Measurements from ENCODE around the gene MORN1.

DNA sequence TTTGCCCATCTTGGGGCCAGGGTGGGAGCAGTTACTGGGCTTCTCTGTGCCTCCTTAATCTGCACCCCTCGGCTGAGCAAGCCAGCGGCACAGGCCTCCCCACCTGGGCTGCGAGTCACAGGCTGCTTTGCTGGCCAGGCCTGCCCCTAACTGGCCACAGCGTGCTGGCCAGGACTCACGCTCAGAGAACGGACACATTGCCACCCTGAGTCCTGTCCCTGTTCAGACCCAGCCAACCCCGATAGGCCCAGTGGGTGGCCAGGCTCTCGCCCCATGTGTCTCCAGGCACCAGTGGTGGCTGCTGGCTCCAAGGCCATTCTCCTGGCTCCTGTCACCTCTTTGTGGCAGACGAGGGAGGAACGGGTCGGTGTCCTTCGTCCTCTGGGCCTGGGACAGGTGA is 61.3 kb downstream of the MORN1 start:
- TF ChIP-seq POLR2AphosphoS5 (IDR thresholded peaks at IDR 0.05; ENCODE audit: borderline replicate concordance, low read depth, low read length) (no peak), EZH2 (IDR thresholded peaks at IDR 0.05) (no peak)

Data from SK-N-MC (cell line).